GM21529 (cell line): ENCODE data around the gene TRMT61A.
"Not testable (repeated sequence)": the region's sequence is repeated elsewhere in the genome, so short reads cannot be mapped to it uniquely, and the experiment has no call there.

ENCODE experiments used
- ATAC-seq: cut with Tn5 transposase; IDR thresholded peaks from one replicate; pipeline ENCODE4 v1.9.1; 2021; ENCODE audit not compliant: unreplicated experiment

TRMT61A gene

DNA sequence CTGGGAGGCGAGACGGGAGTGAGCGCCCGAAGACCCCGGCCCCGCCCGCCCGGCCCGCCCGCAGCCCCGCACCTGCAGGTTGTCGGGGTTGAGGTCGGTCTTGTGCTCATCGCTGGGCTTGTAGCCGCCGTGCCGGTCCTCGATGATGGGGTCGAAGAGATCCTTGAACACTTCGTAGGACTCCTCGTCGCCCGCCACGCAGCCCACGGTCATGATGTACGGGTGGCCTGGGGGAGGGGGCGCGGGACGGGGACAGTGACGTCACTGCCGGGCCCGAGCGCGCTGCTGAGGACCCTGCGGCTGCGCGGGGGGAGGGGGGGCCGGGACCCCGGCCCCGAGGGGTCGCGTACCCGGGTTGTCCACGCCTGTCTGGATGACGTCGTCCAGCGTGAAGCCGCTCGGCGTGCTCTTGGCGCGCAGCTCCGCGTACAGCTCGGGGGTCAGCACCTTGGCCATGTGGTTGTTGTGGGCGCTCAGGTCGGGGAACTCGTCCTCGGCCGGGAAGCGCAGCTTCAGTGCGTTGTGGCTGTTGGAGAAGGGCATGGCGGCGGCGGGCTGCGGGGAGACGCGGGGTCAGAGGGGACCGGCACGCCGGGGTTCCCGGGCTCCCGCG is 6.9 kb upstream of the TRMT61A start:
- no peak for ATAC-seq

DNA sequence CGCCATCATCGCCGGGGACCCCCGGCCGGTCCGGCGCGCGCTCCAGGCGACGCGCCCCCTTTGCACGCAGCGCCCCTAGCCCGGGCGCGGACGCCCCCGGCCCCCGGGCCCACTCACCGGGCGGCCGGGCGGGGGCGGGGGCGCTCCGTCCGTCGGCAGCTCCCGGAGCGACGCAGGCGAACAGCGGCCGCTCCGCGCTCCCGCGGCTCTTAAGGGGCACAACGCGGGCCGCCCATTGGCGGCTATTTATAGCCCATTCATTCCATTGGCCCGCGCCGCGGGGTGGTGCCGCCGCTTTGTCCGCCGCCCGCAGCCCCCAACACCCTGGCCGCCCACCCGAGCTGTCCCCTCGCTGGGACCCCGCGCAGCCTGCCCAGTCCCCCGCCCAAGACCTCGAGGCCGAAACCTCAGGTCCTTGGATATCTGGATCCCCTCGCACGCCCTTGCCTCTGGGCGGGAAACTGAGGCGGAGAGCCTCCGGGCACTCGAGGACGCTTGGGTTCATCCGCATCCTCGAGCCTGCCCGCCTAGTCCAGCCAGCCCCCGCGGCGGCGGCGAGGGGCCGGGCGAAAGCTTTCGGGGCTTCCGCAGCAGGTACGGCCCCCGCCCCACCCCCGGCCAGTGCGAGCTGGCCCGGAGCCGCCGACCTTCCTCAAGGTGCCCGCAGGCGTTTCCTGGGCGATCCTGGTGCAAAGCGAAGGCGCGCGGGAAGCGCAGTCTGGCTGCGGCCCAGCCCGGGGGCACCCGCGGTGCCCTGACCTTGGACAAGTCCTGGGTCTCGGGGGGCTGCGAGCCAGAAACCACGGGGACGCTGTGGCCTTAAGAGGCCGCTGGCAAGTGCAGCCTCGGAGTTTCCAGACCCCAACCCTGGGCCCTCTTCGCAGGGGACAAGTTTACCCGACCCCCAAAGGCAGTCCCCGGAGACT is 6.1 kb upstream of the TRMT61A start, which contains the start of gene CKB:
CKB (minus strand) TSS at position 182 of the 926 bp plus-strand sequence. CDS start 337 bp downstream, outside the sequence.
- no peak for ATAC-seq

- ATAC-seq, result no peak
Measured at GRCh38 chr14:103523575-103523954, 5.4 kb upstream of the TRMT61A start.

GRCh38 chr14:103524002-103524935 is 4.7 kb upstream of the TRMT61A start:
- no peak for ATAC-seq

DNA sequence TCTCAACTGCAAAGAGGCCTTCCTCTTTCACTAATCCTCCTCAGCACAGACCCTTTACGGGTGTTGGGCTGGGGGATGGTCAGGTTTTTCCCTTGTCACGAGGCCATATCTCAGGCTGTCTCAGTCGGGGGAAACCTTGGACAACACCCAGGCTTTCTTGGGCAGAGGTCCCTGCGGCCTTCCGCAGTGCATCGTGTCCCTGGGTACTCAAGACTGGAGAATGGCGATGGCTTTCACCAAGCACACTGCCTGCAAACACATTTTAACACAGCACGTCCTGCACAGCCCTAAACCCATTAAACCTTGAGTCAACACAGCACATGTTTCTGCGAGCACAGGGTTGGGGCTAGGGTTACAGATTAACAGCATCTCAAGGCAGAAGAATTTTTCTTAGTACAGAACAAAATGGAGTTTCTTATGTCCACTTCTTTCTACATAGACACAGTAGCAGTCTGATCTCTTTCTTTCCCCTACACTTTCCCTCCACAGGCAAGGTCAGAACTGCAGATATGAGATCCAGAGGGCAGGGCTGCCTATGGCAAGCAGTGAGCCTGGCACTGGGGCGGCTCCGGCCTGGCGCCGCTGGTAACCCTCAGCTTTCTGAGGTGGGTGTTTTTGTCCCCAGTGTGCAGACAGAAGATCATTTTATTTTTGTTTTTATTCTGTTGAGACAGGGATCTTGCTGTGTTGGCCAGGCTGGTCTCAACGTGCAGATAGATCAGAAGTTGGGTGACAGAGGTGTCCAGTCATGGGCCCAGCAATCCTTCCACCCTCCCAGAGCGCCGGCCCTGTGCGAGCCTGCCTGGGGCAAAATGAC is 3.4 kb upstream of the TRMT61A start:
- ATAC-seq, result not testable (repeated sequence)

DNA sequence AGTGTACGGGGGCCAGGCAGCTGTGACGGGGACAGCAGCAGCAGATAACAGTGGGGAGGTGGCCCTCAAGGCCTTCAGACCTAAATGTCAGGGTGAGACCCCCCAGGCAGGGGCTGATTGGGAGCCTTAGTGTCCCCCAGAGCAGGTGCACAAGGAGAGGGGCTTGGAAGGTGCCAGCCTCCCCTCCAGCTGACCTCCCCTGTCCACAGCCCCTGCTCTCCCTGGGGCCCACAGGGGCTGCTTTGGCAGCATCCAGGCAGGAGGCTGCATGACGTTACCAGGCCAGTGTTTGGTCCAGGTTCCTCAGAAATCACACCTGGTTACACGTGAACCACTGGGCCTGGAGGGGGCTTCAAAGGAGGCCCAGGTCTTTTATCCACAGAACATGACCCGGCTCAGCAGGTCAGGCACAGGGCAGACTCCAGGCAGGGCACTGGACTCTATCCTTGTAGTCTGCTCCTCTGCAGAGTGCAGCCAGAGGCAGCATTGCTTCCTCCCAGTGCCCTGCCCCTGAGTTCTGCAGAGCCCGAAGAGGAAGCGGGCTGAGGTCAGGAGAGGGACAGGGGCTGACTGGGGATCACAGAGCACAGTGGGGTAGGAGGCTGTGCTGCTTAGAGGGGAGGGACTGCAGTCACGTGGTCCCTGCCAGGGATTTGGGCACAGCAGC is 2.6 kb upstream of the TRMT61A start:
- ATAC-seq, result no peak

DNA sequence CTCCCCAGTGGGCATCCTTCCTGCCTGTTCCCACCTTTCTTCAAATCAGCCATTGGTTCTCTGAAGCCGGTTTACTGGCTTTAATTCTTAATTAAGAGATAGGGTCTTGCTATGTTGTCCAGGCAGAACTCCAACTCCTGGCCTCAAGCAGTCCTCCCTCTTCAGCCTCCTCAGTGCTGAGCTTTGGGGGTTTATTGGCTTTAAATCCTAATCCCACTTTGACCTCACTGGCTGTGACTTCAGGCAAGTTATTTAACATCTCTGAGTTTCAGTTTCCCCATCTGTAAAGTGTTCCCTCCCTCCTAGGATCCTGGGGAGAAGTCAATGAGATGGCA is 2.1 kb upstream of the TRMT61A start:
- ATAC-seq, result no peak

GRCh38 chr14:103527408-103528145 is 1.4 kb upstream of the TRMT61A start:
- peak; percentile 65 for ATAC-seq

- no peak for ATAC-seq
Measured at GRCh38 chr14:103528146-103528586, 830 bp upstream of the TRMT61A start.

DNA sequence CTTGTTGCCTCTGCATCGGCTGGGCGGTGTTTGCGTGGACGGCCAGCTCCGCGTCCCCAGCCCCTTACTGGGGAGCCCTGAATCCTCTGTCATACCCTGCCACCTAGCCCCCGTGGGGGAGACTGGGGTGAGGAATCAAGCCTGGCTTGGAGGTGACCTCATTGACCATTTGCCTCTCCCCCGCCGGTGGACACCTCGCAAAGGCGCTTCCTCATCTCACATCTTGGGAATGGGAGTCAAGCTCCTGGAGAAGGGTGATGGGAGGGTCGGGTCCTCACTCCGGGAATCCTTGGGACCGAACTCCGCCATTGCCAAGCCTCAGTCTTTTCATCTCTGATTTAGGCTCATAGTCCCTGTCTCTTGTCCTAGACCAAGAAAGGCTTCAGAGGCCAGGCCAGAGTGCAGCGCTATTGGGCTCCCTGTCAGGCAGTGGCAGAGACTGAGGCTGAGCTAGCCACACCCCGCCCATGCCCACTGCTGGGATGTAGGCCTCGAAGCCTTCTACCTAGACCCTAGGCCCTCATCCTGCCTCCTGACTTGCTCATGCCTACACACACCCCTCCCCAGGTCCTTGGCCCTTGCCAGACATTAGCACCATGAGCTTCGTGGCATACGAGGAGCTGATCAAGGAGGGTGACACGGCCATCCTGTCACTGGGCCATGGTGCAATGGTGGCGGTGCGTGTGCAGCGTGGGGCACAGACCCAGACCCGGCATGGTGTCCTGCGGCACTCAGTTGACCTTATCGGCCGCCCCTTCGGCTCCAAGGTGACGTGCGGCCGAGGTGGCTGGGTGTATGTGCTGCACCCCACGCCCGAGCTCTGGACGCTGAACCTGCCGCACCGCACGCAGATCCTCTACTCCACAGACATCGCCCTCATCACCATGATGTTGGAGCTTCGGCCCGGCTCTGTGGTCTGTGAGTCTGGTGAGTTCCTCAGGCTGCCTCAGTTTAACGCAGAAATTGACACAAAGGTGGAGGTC is 678 bp downstream of the TRMT61A start:
- no peak for ATAC-seq

DNA sequence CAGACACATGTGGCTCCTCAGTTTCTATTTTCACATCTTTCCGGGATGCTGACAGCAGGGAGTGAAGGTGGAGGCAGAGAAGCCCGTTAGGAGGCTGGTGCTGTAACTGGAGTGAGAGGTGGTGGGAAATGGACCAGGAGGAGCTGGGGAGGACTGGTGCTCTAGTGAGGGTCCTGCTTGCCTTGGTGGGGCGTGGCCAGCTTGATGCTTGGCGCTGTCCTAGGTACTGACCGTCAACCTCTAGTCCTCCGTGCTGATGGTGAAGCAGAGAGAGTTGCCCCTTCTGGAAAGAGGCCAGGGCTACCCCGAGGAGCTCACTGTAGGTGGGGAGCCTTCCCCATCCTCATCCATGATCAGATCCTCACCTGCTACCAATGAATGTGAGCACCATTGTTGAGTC is 1.4 kb downstream of the TRMT61A start:
- ATAC-seq, result no peak

DNA sequence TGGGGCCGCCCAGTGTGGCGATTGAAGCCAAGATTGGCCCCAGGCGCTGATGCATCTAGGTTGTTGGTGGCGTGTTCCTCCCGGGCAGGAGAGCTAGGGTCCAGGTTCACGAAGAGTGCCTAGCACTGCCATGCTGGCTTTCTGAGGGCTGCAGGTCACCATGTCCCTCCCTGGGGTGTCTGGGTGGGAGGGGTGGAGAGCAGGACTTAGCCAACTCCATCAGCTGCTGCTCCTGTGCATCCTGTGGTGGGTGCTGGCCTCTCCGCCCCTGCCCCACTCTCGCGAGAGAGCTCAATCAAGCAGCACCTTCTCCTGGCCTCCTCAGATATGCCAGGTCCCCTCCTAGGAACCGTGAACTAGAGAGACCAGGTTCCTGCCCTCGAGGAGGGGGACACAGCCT is 1.8 kb downstream of the TRMT61A start:
- no peak for ATAC-seq

DNA sequence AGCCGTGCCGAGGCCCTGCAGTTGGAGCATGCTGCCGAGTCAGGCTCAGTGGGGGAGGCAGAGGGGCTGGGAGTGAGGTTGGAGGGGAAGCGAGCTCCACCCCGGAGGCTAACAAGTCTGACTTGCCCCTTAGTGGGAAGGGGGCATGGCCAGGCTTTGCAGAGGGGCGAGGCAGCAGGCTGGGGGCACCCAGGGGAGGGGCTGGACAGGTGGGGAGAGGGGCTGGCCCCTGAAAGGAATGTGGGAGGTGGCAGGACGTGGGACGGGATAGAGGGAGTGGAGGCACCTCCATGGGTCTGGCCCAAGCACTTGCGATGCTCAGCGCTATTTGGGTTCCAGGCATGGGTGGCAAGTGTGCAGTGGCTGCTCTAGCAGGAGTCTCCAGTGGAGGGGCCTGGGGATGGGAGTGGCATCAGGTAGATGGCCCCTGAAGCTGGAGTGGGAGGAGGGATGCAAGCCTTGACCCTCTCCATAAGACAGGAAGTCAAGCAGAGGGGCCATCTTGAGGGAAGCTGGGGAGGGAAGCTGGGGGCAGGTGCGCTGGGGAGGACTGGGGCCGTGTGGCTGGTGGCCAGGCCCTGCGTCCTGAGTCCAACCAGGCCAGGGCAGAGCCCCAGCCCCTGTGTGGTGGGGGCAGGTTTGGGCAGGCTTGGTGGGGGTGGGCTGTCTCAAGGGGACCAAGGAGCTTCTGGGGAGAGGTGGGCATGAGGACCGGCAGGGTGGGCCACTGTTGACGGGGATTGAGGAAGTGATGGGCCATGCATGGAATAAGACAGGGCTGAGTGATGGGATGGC is 2.6 kb downstream of the TRMT61A start:
- no peak for ATAC-seq

- no peak for ATAC-seq
Measured at GRCh38 chr14:103532216-103533136, 3.5 kb downstream of the TRMT61A start.

DNA sequence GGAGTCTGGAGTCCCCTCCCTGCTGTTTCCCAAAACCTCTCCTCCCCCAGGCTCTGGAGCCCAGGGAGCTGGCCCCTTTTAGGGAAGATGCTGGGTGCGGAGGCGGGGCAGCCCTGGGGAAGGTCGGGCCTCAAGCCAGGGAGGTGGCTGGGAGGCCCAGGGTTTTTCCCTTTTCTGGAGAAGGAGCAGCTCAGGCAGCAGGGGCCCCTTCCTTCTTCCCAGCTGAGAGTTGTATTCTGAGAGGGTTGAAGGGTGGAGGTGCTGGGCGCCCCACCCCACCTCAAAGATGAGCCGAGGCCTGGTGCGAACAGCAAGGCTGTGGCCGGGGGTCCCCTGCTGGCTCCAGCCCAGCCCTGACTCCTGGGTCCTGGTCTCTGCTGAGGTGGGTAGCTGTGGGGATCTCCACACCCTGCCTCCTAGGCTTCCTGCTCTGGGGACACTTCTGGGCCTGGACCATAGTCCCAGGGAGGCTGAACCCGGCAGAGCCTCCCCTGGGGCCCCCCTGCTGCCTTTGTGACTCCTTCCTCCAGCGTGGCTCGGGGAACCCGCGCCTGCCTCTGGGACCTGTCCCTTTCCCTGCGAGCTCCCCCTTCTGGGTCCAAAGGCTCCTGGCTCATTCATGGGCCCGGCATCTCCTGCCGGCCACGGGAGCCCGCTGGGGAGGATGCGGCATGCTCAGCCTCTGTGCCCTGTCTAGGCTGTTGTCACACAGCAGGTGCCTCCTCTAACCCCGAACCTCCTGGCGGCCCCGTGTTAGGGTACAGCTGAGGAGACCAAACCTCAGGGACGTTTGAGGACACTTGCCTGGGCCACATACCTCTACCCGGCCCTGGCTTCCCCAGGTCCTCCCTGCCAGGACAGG is 4.4 kb downstream of the TRMT61A start:
- no peak for ATAC-seq
